Prostate gland (tissue), 2 donors: ENCODE measurements around the gene MUC2. TPM values are rescaled to one million over a fixed set of nuclear protein-coding genes. Genes with fewer than 3 reads are reported as not detected.

Experiments used
- DNase-seq: peaks from one replicate; pipeline ENCODE4 v3.0.0-alpha.2; 2019; ENCODE audit warnings: low spot score
- H3K27ac ChIP-seq, 2 donors: fragments of 200-600 bp; sonication (generic); 2 replicates each; pipeline ENCODE4 v1.5.1; 2017 to 2019
- H3K27me3 ChIP-seq: fragments of 200-600 bp; sonication (generic); replicated peaks from 2 replicates; pipeline ENCODE4 v1.5.1; 2019; ENCODE audit not compliant: insufficient read depth
- H3K36me3 ChIP-seq, 2 donors: fragments of 200-600 bp; sonication (generic); 1 replicate in 1 of 2; 2 replicates in 1 of 2; pipeline versions ENCODE4 v1.5.1 to v1.8.1; 2017 to 2019
- H3K4me1 ChIP-seq: fragments of 200-600 bp; sonication (generic); replicated peaks from 2 replicates; pipeline ENCODE4 v1.5.1; 2019
- H3K4me3 ChIP-seq, 2 donors: fragments of 200-600 bp; sonication (generic); 2 replicates each; pipeline ENCODE4 v1.5.1; 2017 to 2019
- H3K9me3 ChIP-seq: fragments of 200-600 bp; sonication (generic); 2 replicates; pipeline ENCODE4 v1.5.1; 2017
- POLR2A ChIP-seq: fragments of 450-650 bp; IDR thresholded peaks from one replicate; pipeline ENCODE4 v1.6.1; 2016; ENCODE audit warnings: antibody characterized with exemption, mild to moderate bottlenecking
- POLR2AphosphoS5 ChIP-seq: sonication (generic); formaldehyde crosslinking; IDR thresholded peaks from one replicate; pipeline ENCODE4 v1.6.1; 2017; ENCODE audit warnings: antibody characterized with exemption
- WGBS: methylation state at CpG from one replicate; pipeline ENCODE4 v1.1.5; 2018; 5-methylcytosine and 5-hydroxymethylcytosine counted together
- intact Hi-C: fragments of 100-400 bp; cut with DNase I; formaldehyde crosslinking; loops from one replicate; pipeline ENCODE4 v1.14.2; 2022
- total RNA-seq, 2 donors: library from RNA; depleted of rRNA; stranded (reverse); fragments of >200 nt; gene quantifications; one replicate each; pipeline ENCODE4 v1.1.0, GENCODE V29; 2016
- TF ChIP-seq, protein P1 (sequence below), 4 experiments: fragments of 200-600 bp in 2 of 4; fragments of 450-650 bp in 2 of 4; sonication (generic) in 2 of 4; IDR thresholded peaks; 1 replicate in 3 of 4; 2 replicates in 1 of 4; pipeline ENCODE4 v1.5.1; 2016 to 2019; ENCODE audit warnings: antibody characterized with exemption in 4 of 4, mild to moderate bottlenecking in 2 of 4, moderate library complexity in 2 of 4

The MUC2 gene
- total RNA-seq, 2 donors from 2014 or later: 0.11 TPM; not detected in 1

- H3K27me3 ChIP-seq: no peaks in the 10 kb centered on the region
- no peak for DNase-seq
- 87% methylated on average over 30 of the region's 31 CpGs for WGBS
- no peaks in the 10 kb centered on the region for H3K36me3 ChIP-seq
- intact Hi-C loops: no loop called here
- H3K4me3 ChIP-seq: no peak overlapping the region
- TF ChIP-seq POLR2AphosphoS5: no peak
- TF ChIP-seq, protein P1, sequence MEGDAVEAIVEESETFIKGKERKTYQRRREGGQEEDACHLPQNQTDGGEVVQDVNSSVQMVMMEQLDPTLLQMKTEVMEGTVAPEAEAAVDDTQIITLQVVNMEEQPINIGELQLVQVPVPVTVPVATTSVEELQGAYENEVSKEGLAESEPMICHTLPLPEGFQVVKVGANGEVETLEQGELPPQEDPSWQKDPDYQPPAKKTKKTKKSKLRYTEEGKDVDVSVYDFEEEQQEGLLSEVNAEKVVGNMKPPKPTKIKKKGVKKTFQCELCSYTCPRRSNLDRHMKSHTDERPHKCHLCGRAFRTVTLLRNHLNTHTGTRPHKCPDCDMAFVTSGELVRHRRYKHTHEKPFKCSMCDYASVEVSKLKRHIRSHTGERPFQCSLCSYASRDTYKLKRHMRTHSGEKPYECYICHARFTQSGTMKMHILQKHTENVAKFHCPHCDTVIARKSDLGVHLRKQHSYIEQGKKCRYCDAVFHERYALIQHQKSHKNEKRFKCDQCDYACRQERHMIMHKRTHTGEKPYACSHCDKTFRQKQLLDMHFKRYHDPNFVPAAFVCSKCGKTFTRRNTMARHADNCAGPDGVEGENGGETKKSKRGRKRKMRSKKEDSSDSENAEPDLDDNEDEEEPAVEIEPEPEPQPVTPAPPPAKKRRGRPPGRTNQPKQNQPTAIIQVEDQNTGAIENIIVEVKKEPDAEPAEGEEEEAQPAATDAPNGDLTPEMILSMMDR (IDR thresholded peaks at IDR 0.05): no peak
- TF ChIP-seq POLR2A: no peak
- H3K27ac ChIP-seq: no peak overlapping the region
- H3K9me3 ChIP-seq: no peaks in the 10 kb centered on the region
- no peaks in the 10 kb centered on the region for H3K4me1 ChIP-seq
Measured at GRCh38 chr11:1086171-1087102, 11.8 kb downstream of the MUC2 start.

DNA sequence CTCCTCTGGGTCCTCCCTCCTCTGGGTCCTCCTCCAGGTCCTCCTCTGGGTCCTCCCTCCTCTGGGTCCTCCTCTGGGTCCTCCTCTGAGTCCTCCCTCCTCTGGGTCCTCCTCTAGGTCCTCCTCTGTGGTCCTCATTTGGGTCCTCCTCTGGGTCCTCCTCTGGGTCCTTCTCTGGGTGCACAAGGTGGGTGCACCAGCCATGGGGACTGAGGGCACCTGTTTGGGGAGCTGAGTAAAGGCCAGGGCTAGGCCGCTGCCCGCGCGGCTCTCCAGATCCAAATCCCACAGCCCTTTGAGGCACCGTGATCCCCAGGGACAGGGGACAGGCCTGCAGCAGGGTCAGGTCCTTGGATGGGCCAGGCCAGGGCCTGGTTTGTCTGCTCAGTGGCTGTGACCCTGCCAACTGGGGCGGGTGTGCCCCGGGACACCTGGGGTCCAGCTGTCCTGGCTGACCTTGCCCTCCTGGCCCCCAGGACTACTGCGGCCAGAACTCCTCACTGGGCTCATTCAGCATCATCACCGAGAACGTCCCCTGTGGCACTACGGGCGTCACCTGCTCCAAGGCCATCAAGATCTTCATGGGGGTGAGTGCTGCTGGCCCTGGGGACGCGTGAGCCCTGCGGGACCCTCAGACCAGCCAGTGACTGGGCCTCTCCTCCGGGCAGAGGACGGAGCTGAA is 12.7 kb downstream of the MUC2 start:
- TF ChIP-seq POLR2AphosphoS5 (no peak), POLR2A (no peak)
- no peak overlapping the region for H3K4me3 ChIP-seq
- H3K36me3 ChIP-seq: no peaks in the 10 kb centered on the region
- intact Hi-C loops: no loop called here
- no peaks in the 10 kb centered on the region for H3K9me3 ChIP-seq
- 99% methylated on average over 16 of the region's 17 CpGs for WGBS
- no peaks in the 10 kb centered on the region for H3K27me3 ChIP-seq
- H3K27ac ChIP-seq: no peak overlapping the region
- H3K4me1 ChIP-seq: no peaks in the 10 kb centered on the region
- no peak for DNase-seq

- intact Hi-C loops: no loop called here
- Histone ChIP-seq H3K27me3 (no peaks in the 10 kb centered on the region), H3K27ac (no peak overlapping the region)
Measured at GRCh38 chr11:1087961-1088926, 13.6 kb downstream of the MUC2 start.

DNA sequence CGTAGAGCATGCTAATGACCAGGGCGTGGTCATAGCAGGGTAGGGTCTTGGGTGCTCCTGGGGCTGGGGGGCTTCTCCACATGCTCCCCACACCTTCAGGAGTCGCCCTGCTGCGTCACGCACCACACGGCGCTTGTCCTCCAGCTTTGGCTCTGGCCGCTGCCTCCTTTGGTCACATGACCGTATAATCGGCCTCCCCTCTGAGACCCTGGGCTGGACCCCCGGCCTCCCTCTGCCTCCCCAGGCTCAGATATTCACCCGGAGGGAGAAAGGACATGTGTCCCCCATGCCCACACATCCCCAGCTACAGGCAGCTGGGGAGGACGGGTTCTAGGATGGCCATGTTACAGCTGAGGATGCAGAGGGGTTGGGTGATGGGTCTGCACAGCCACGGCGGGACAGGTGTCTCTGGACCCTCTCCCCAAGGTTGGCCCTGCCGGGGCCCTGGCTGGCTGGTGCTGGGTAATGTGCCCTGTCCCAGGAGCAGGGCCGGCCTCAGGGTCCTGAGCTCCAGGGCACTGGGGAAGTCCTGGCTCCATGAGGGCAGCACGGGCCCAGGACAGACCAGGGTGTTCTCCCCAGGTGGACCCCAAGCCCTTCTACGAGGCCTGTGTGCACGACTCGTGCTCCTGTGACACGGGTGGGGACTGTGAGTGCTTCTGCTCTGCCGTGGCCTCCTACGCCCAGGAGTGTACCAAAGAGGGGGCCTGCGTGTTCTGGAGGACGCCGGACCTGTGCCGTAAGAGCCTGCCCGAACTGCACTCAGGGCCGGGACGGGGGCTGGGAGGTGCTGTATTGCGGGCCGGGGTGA is 14.5 kb downstream of the MUC2 start:
- TF ChIP-seq POLR2AphosphoS5: no peak
- no peak for TF ChIP-seq POLR2A
- TF ChIP-seq, protein P1 (IDR thresholded peaks at IDR 0.05): no peak
- no peak overlapping the region for H3K4me3 ChIP-seq
- no peaks in the 10 kb centered on the region for H3K36me3 ChIP-seq
- WGBS: 94% methylated on average over 31 of the region's 33 CpGs
- no peak overlapping the region for H3K27ac ChIP-seq
- H3K9me3 ChIP-seq: no peaks in the 10 kb centered on the region
- no peak for DNase-seq
- intact Hi-C loops: no loop called here
- no peaks in the 10 kb centered on the region for H3K27me3 ChIP-seq
- no peaks in the 10 kb centered on the region for H3K4me1 ChIP-seq

More at GRCh38 chr11:1087961-1088926, 13.6 kb downstream of the MUC2 start:
- no peak for TF ChIP-seq POLR2AphosphoS5
- TF ChIP-seq POLR2A: no peak
- TF ChIP-seq, protein P1 (IDR thresholded peaks at IDR 0.05): no peak
- WGBS: 93% methylated on average over 32 of the region's 40 CpGs
- Histone ChIP-seq H3K9me3 (no peaks in the 10 kb centered on the region), H3K4me3 (no peak overlapping the region), H3K36me3 (no peaks in the 10 kb centered on the region), H3K4me1 (no peaks in the 10 kb centered on the region)
- DNase-seq: no peak
